T-helper 22 cell (primary cell): ENCODE data around the gene AFF3.

Source experiments
- DNase-seq: peaks from one replicate; pipeline ENCODE4 v3.0.0-alpha.2; 2020; ENCODE audit warnings: low read depth

Gene AFF3

GRCh38 chr2:100008956-100009355 is 133.4 kb downstream of the AFF3 start:
- no peak for DNase-seq

- DNase-seq: no peak
Measured at GRCh38 chr2:100006516-100006915, 135.9 kb downstream of the AFF3 start.

GRCh38 chr2:100004959-100005387 is 137.4 kb downstream of the AFF3 start:
- no peak for DNase-seq

- DNase-seq: no peak
Measured at GRCh38 chr2:100004348-100004884, 138.0 kb downstream of the AFF3 start.

- no peak for DNase-seq
Measured at GRCh38 chr2:100002059-100002458, 140.3 kb downstream of the AFF3 start.

GRCh38 chr2:100000915-100001707 is 141.3 kb downstream of the AFF3 start:
- no peak for DNase-seq

- no peak for DNase-seq
Measured at GRCh38 chr2:99998651-99999320, 143.6 kb downstream of the AFF3 start.

GRCh38 chr2:99989905-99990304 is 152.5 kb downstream of the AFF3 start:
- no peak for DNase-seq

- no peak for DNase-seq
Measured at GRCh38 chr2:99988599-99988998, 153.8 kb downstream of the AFF3 start.

- no peak for DNase-seq
Measured at GRCh38 chr2:99987160-99987559, 155.2 kb downstream of the AFF3 start.

- DNase-seq: no peak
Measured at GRCh38 chr2:99984799-99985515, 157.4 kb downstream of the AFF3 start.

- no peak for DNase-seq
Measured at GRCh38 chr2:99982744-99983143, 159.6 kb downstream of the AFF3 start.

GRCh38 chr2:99981840-99982239 is 160.6 kb downstream of the AFF3 start:
- DNase-seq: no peak

- DNase-seq: no peak
Measured at GRCh38 chr2:99980176-99980575, 162.2 kb downstream of the AFF3 start.

GRCh38 chr2:99977966-99978365 is 164.4 kb downstream of the AFF3 start:
- DNase-seq: no peak

GRCh38 chr2:99975386-99975785 is 167.0 kb downstream of the AFF3 start:
- no peak for DNase-seq

- no peak for DNase-seq
Measured at GRCh38 chr2:99974682-99975375, 167.6 kb downstream of the AFF3 start.

GRCh38 chr2:99974275-99974674 is 168.1 kb downstream of the AFF3 start:
- no peak for DNase-seq

- DNase-seq: no peak
Measured at GRCh38 chr2:99971326-99971900, 171.0 kb downstream of the AFF3 start.

GRCh38 chr2:99970292-99970868 is 172.0 kb downstream of the AFF3 start:
- DNase-seq: no peak

- no peak for DNase-seq
Measured at GRCh38 chr2:99961196-99961913, 181.0 kb downstream of the AFF3 start.
